ENCODE data around the gene MPLKIP.
"Not testable (repeated sequence)": the region's sequence is repeated elsewhere in the genome, so short reads cannot be mapped to it uniquely, and the experiment has no call there.

MPLKIP gene

DNA sequence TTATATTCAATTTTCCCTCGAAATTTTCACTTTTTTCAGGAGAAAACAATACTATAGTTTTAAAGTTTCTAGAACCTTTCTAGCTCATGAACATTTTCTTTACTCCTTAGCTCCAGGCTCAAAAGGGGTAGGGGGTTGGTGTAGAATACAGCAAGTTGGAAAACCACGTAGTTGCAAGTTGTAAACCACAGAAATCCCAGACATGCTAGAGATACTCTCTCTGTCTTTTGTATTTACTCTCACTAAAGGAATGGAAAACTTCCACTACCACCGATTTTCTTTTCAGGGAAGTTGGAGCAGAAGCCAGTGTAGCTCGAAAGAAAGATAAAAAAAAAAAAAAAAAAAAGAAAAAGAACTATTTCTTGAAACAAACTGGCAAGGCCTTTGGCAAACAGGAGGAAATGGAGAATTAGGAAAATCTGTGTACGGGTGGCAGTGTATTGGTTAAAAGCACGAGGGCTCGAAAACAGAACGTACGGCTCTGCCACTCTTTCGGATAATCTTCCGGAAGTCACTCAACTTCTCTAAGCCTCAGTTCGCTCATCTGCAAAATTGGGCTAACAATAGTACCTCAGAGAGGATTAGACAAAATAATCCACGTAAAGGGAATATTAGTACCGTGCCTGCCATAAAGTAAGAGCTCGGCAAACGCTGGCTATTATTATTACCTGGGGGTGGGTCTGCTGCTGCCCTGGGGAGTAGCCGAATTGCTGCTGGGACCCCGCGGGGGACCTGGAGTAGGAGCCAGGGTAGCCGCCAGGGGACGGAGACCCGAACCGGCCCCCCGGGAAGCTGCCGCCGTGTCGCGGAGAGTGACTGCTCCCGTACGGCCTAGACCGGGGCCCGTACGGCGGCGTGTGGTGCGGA lies 628 bp downstream of the MPLKIP start:
- peak in 4 of 58 donors; percentile 43 to 76 (median 66) for DNase-seq

DNA sequence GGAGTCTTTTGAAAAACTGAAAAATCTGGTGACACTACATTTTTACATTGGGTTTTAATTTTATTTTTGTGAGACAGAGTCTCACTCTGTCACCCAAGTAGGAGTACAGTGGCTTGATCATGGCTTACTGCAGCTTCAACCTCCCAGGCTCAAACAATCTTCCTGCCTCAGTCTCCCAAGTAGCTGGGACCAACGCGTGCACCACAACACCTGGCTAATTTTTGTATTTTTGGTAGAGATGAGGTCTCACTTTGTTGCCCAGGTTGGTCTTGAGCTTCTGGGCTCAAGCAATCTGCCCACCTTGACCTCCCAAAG lies 11.5 kb downstream of the MPLKIP start:
- no peak for DNase-seq

DNA sequence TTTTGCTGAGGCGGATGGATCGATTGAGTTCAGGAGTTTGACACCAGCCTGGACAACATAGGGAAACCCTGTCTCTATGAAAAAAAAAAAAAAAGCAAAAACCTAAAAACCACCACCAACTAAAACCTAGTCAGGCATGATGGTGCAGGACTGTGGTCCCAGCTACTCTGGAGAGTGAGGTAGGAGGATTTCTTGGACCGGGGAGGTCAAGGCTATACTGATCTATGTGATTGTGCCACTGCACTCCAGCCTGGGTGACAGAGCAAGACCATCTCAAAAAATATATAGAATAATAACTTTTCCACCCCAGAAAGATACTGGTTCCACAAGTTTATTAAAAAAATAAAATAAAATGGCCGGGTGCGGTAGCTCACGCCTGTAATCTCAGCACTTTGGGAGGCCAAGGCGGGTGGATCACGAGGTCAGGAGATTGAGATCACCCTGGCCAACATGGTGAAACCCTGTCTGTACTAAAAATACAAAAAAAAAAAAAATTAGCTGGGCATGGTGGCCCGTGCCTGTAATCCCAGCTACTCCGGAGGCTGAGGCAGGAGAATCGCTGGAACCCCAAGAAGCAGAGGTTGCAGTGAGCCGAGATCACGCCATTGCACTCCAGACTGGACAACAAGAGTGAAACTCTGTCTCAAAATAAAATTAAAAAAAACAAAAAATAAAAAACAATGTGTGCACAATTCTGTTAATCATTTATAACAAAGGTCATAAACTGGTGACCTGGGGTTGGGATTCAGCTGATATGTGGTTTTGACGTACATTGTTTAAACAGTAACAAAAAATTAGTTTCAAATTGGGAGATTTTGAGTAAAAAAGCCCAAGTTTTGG lies 12.1 kb downstream of the MPLKIP start:
- not testable (repeated sequence) for DNase-seq

DNA sequence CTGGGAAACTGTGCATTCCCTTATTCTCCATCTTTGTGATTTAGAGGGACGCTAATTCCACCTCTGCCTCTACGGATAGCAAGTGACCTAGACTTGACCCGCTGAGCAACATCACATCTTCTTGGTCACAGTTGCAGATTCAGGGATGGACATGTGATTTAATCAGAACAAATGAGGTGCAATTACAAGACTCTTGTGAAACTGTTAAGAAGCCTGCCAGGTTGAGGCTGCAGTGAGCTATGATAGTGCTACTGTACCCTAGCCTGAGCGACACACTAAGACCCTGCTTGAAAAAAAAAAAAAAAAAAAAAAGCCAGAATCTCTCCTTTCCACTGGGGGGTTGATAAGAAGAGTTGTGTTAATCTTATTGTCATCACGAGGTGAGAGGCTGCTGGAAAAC lies 14.4 kb downstream of the MPLKIP start:
- DNase-seq, result no peak

- not testable (repeated sequence) for DNase-seq
These were observed 16.2 kb downstream of the MPLKIP start for GRCh38 chr7:40118201-40118600.

DNA sequence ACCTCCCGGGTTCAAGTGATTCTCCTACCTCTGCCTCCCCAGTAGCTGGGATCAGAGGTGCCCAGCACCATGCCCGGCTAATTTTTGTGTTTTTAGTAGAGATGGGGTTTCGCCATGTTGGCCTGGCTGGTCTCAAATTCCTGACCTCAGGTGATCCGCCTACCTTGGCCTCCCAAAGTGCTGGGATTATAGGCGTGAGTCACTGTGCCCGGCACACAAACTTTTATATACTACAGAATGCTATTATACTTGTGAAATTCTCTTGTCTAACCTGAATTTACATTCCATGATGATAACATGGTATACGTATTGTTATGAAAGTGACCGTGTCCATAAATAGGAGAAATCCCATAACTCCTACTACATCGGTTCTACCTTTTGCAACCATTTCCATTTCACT lies 17.2 kb downstream of the MPLKIP start:
- DNase-seq, result not testable (repeated sequence)

GRCh38 chr7:40115936-40116335 lies 18.5 kb downstream of the MPLKIP start:
- DNase-seq, result no peak

DNA sequence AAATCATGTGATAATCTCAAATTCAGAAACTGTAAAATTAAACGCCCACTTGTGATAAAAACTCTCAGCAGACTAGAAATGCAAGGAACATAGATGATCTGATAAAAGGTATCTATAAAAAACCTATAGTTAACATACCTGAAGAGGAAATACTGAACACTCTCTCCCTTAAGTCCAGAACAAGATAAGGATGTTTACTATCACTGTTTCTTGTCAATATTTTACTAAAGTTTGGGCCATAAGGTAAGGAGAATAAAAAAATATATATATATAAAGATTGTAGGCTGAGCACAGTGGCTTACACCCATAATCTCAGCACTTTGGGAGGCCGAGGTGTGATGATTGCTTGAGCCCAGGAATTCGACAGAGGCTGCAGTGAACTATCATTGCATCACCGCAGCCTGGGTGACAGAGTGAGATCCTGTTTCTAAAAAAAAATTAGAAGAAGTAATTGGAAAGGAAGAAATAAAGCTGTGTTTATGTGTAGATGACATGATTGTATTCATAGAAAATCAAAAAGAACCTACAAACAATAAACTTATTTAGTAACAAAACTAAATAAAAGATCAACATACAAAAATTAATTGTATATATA lies 28.4 kb downstream of the MPLKIP start:
- peak in 1 of 58 donors; percentile 4 for DNase-seq

DNA sequence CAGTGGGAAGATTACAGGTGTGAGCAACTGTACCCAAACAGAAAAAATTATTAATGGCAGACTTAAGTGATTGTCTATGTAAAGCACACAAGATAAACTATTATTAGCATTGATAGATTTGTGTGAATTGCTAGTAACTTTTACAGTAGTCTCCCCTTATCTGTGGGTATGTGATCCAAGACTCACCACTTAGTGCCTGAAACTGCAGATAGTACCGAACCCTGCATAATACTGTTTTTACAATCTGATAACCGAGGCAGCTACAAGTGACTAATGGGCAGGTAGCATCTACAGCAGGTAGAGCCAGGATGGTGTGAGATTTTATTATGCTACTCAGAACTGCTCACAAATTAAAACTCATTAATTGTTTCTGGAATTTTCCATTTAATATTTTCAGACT lies 31.5 kb downstream of the MPLKIP start:
- DNase-seq, result no peak

DNA sequence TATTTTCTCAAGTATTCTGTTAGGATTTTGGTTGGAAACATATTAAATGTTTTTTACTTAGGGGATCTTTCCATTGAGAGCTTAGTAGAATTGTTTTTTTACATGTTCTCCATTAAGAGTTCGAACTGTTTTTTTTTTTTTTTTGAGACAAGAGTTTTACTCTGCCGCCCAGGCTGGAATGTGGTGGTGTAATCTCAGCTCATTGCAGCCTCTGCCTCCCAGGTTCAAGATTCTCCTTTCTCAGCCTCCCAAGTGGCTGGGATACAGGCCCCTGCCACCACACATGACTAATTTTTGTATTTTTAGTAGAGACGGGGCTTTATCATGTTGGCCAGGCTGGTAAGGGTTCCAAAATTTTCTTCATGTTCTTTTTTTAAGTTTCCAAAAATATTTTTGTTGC lies 33.2 kb downstream of the MPLKIP start:
- no peak for DNase-seq

DNA sequence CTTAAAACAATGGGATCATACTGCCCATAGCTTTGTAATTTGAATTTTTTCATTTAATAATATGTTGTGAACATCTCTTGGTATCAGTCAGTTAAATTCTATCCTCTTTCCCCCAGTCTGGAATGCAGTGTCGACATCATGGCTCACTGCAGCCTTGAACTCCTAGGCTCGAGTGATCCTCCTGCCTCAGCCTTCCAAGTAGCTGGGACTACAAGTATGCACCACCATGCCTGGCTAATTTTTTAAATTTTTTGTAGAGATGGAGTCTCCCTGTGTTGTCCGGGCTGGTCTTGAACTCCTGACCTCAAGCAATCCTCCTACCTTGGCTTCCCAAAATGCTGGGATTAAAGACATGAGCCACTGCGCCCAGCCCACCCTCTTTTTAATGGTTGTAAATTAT lies 34.6 kb downstream of the MPLKIP start:
- DNase-seq, result no peak

DNA sequence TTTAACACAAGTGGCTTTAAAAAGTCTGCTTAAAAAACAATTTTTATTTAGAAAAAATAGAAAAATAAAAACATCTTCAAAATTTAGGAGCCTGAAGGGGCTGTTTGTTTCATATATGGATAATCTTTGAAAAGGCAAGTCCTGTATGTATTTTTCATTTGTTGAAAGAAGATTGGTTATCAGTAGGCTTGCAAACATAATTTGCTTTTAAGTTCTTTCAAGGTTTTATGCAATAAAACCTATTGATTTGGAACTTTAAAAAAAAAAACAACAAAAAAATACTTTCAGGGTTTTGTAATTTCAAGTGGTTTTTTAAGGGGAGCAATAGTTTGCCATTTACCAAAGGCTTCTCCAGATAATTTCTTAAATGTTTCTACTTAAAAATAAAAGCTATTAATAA lies 35.6 kb downstream of the MPLKIP start:
- no peak for DNase-seq

GRCh38 chr7:40097728-40098127 lies 36.7 kb downstream of the MPLKIP start:
- DNase-seq, result no peak

- DNase-seq, result no peak
These were observed 38.6 kb downstream of the MPLKIP start for GRCh38 chr7:40095695-40096327.

- DNase-seq, result no peak
These were observed 39.2 kb downstream of the MPLKIP start for GRCh38 chr7:40095230-40095629.

DNA sequence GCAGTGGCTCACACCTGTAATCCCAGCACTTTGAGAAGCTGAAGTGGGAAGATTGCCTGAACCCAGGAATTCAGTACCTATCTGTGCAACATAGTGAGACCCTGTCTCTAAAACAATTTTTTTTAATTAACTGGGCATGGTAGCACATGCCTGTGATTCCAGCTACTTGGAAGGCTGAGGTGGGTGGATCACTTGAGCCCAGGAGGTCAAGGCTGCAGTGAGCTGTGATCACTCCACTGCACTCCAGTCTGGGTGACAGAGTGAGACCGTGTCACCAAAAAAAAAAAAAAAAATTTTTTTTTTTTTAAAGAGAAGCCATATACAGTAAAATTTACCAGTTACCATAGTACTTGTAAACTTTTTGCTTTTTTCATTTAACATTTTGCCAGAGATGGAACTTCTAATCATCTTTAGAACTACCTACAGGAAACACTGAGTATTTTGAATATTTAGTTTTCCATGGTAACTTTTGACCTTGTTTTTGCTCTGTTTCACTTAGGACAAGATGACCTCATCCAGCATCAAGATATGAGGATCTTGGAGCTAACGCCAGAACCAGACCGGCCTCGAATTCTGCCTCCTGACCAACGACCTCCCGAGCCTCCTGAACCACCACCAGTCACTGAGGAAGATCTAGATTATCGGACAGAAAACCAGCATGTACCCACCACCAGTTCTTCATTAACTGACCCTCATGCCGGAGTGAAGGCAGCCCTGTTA lies 40.6 kb downstream of the MPLKIP start:
- no peak for DNase-seq

GRCh38 chr7:40092182-40092581 lies 42.2 kb downstream of the MPLKIP start:
- DNase-seq, result no peak

DNA sequence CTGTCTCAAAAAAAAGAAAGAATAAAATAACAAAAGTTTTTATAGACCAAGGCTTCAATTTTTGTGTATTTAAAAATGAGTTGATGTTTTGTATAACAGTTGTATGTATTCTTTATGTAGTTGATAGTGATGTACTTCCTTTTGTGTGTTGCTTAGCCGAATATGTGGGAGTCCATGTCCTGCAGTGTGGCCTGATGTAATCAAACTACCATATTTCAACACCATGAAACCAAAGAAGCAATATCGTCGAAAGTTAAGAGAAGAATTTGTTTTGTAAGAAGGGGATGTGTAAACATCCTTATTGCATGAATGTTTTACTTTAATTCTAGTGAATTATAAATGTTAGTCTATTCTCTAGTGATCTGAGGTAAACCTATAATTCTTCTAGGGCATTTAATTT lies 56.6 kb downstream of the MPLKIP start:
- no peak for DNase-seq

Data from anterior cingulate cortex (tissue), 58 donors.